Natural killer cell (primary cell): ENCODE measurements around the gene C16orf96. TPM values are rescaled to one million over a fixed set of nuclear protein-coding genes. Genes with fewer than 3 reads are reported as not detected.

Experiments used
- ATAC-seq, 3 donors: fragments of 150-1000 bp in 2 of 3; fragments of 200-7000 bp in 1 of 3; cut with Tn5 transposase; 1 replicate in 1 of 3; 2 replicates in 2 of 3; pipeline ENCODE4 v1.10.0; 2021; ENCODE audit warnings: mild to moderate bottlenecking in 2 of 3, moderate library complexity in 2 of 3
- DNase-seq, 2 donors: peaks; one replicate each; pipeline versions ENCODE4 v3.0.0 to v3.0.0-alpha.2; 2013 to 2021; ENCODE audit warnings: mixed read lengths in 1 of 2
- H3K27ac ChIP-seq: one replicate; pipeline ENCODE4 v1.5.1; 2013; ENCODE audit warnings: mild to moderate bottlenecking, low read length
- H3K27me3 ChIP-seq: one replicate; pipeline ENCODE4 v1.6.1; 2013; ENCODE audit warnings: low read length; ENCODE audit not compliant: control insufficient read depth, insufficient read depth
- H3K36me3 ChIP-seq: one replicate; pipeline ENCODE4 v1.6.1; 2013; ENCODE audit warnings: low read length; ENCODE audit not compliant: control insufficient read depth, insufficient read depth
- H3K4me1 ChIP-seq: one replicate; pipeline ENCODE4 v1.6.1; 2013; ENCODE audit warnings: low read length; ENCODE audit not compliant: control insufficient read depth, insufficient read depth
- H3K4me3 ChIP-seq: one replicate; pipeline ENCODE4 v1.5.1; 2013; ENCODE audit warnings: low read length
- H3K9me3 ChIP-seq: one replicate; pipeline ENCODE4 v1.6.1; 2013; ENCODE audit warnings: low read length; ENCODE audit not compliant: control insufficient read depth, insufficient read depth
- H3K27ac Mint-ChIP-seq, 2 donors: one replicate each; pipeline ENCODE4 v1.8.0; 2022; ENCODE audit warnings: mild to moderate bottlenecking in 2 of 2, mixed read lengths in 2 of 2, moderate library complexity in 1 of 2
- H3K27me3 Mint-ChIP-seq, 2 donors: one replicate each; pipeline ENCODE4 v1.8.0; 2022; ENCODE audit warnings: low read depth in 2 of 2, mixed read lengths in 2 of 2
- H3K36me3 Mint-ChIP-seq: one replicate; pipeline ENCODE4 v1.8.0; 2022; ENCODE audit warnings: mixed read lengths
- H3K4me1 Mint-ChIP-seq, 2 donors: one replicate each; pipeline ENCODE4 v1.8.0; 2022; ENCODE audit warnings: mixed read lengths in 2 of 2
- H3K4me3 Mint-ChIP-seq: one replicate; pipeline ENCODE4 v1.8.0; 2022; ENCODE audit warnings: mild to moderate bottlenecking, moderate library complexity, mixed read lengths
- H3K9me3 Mint-ChIP-seq, 2 donors: one replicate each; pipeline ENCODE4 v1.8.0; 2022; ENCODE audit warnings: mixed read lengths in 2 of 2
- CTCF ChIP-seq: fragments of 200-600 bp; IDR thresholded peaks from one replicate; pipeline ENCODE4 v1.8.0; 2022; ENCODE audit warnings: antibody characterized with exemption
- WGBS: methylation state at CpG from one replicate; pipeline ENCODE4 v1.1.7; 2013; ENCODE audit warnings: missing lambda C conversion rate; ENCODE audit not compliant: insufficient coverage; 5-methylcytosine and 5-hydroxymethylcytosine counted together
- intact Hi-C: fragments of 100-400 bp; cut with micrococcal nuclease; formaldehyde crosslinking; loops from one replicate; pipeline ENCODE4 v1.14.2; 2022
- total RNA-seq, 4 donors: library from RNA; stranded (reverse); fragments of 120-200 nt in 1 of 4; gene quantifications; one replicate each; pipeline versions ENCODE4 v1.2.3 to v1.2.4, GENCODE V29; 2013 to 2022

C16orf96 gene
- total RNA-seq, 3 donors from 2014 or later (not counting 1 experiment from before 2014, with no cell fraction given): 0.35 to 0.61 (median 0.43) TPM

- DNase-seq (peak in 1 of 2 donors; percentile 10), ATAC-seq (peak in 1 of 3 donors; percentile 30)
- TF ChIP-seq CTCF: no peak
- Histone ChIP-seq H3K27ac (no peak overlapping the region), H3K27me3 (no peaks in the 10 kb centered on the region), H3K4me1 (peaks cover 7% of the 10 kb centered on the region), H3K36me3 (no peaks in the 10 kb centered on the region), H3K4me3 (no peak overlapping the region), H3K9me3 (no peaks in the 10 kb centered on the region)
- 50% methylated on average over 11 of the region's 11 CpGs for WGBS
- intact Hi-C loops: no loop called here
- no peaks in the 10 kb centered on the region for H3K36me3 Mint-ChIP-seq
- H3K4me3 Mint-ChIP-seq: no peak overlapping the region
- H3K27me3 Mint-ChIP-seq: no peaks in the 10 kb centered on the region
- no peak overlapping the region for H3K27ac Mint-ChIP-seq
- H3K4me1 Mint-ChIP-seq: no peaks in the 10 kb centered on the region
- no peaks in the 10 kb centered on the region for H3K9me3 Mint-ChIP-seq
Measured at GRCh38 chr16:4574919-4575705, 19.0 kb downstream of the C16orf96 start.

- Mint-ChIP-seq H3K27ac (no peak overlapping the region), H3K4me3 (no peak overlapping the region), H3K9me3 (no peaks in the 10 kb centered on the region), H3K36me3 (no peaks in the 10 kb centered on the region), H3K27me3 (no peaks in the 10 kb centered on the region), H3K4me1 (no peaks in the 10 kb centered on the region)
- intact Hi-C loops: no loop called here
- Histone ChIP-seq H3K4me3 (no peak overlapping the region), H3K27me3 (no peaks in the 10 kb centered on the region), H3K36me3 (no peaks in the 10 kb centered on the region), H3K4me1 (peaks cover 7% of the 10 kb centered on the region), H3K27ac (no peak overlapping the region), H3K9me3 (no peaks in the 10 kb centered on the region)
- no peak for TF ChIP-seq CTCF
- no peak for DNase-seq
- WGBS: 92% methylated on average over 15 of the region's 15 CpGs
- ATAC-seq: no peak
Measured at GRCh38 chr16:4576008-4576407, 19.9 kb downstream of the C16orf96 start.

DNA sequence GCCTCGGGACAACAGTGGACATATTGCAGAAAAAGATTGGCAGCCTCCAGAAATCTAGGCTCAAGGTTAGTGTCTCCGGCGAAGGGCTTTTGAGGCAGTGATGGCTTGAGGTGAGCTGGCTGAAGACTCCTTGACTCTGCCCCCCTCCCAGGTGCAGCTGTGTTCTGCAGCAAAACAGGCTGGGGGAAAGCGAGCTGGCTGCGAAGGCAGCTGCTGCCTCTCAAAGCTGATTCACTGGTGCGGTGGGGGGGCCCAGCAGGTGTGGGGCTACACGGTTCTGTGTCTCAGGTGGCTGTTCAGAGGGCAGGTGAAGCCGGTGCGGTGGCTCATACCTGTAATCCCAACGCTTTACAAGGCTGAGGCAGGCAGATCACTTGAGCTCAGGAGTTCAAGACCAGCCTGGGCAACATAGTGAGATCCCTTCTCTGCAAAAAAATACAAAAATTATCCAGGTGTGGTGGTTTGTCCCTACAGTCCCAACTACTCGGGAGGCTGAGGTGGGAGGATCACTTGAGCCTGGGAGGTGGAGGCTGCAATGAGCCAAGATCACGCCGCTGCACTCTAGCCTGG lies 22.9 kb downstream of the C16orf96 start:
- intact Hi-C loops: no loop called here
- Histone ChIP-seq H3K4me1 (peaks cover 7% of the 10 kb centered on the region), H3K36me3 (no peaks in the 10 kb centered on the region), H3K27me3 (no peaks in the 10 kb centered on the region), H3K4me3 (no peak overlapping the region), H3K9me3 (no peaks in the 10 kb centered on the region), H3K27ac (no peak overlapping the region)
- H3K4me1 Mint-ChIP-seq: no peaks in the 10 kb centered on the region
- H3K36me3 Mint-ChIP-seq: no peaks in the 10 kb centered on the region
- H3K27me3 Mint-ChIP-seq: no peaks in the 10 kb centered on the region
- WGBS: 87% methylated on average over 13 of the region's 13 CpGs
- H3K4me3 Mint-ChIP-seq: no peak overlapping the region
- DNase-seq (no peak), ATAC-seq (no peak)
- no peak for TF ChIP-seq CTCF
- H3K27ac Mint-ChIP-seq: no peak overlapping the region
- H3K9me3 Mint-ChIP-seq: no peaks in the 10 kb centered on the region
